Kidney (tissue), 14 donors: ENCODE data around the gene FLG2. TPM values are rescaled to one million over a fixed set of nuclear protein-coding genes. Genes with fewer than 3 reads are reported as not detected.

Source experiments
- DNase-seq, 5 donors: peaks; one replicate each; pipeline ENCODE4 v3.0.0-alpha.2; 2013 to 2020
- FAIRE-seq: peaks from 2 replicates; lab custom pipeline; 2012; peaks lifted over from hg19 to GRCh38; lab: Jason Lieb, UNC
- H3K27ac ChIP-seq, 2 donors: one replicate each; pipeline ENCODE4 v1.7.0; 2013; ENCODE audit warnings: low read depth in 2 of 2, low read length in 2 of 2, inconsistent platforms in 1 of 2
- H3K27me3 ChIP-seq: one replicate; pipeline ENCODE4 v1.7.1; 2013; ENCODE audit warnings: low read length, inconsistent platforms; ENCODE audit not compliant: control insufficient read depth, insufficient read depth
- H3K36me3 ChIP-seq, 3 donors: one replicate each; pipeline versions ENCODE4 v1.7.0 to v1.7.1; 2013; ENCODE audit warnings: low read length in 3 of 3, control low read depth in 1 of 3, inconsistent platforms in 1 of 3; ENCODE audit not compliant: insufficient read depth in 3 of 3, control insufficient read depth in 2 of 3
- H3K4me1 ChIP-seq, 3 donors: one replicate each; pipeline versions ENCODE4 v1.7.0 to v1.7.1; 2013; ENCODE audit warnings: low read length in 3 of 3, inconsistent platforms in 1 of 3, low read depth in 1 of 3; ENCODE audit not compliant: control insufficient read depth in 2 of 3, insufficient read depth in 2 of 3
- H3K4me3 ChIP-seq, 3 donors: one replicate each; pipeline versions ENCODE4 v1.7.0 to v1.8.1; 2013; ENCODE audit warnings: low read length in 3 of 3, control low read depth in 1 of 3, inconsistent platforms in 1 of 3
- H3K9ac ChIP-seq, 3 donors: one replicate each; pipeline versions ENCODE4 v1.7.0 to v1.7.1; 2013; ENCODE audit warnings: low read length in 3 of 3, control low read depth in 1 of 3, inconsistent platforms in 1 of 3
- H3K9me3 ChIP-seq, 3 donors: one replicate each; pipeline versions ENCODE4 v1.7.0 to v1.7.1; 2013; ENCODE audit warnings: low read length in 3 of 3, control low read depth in 1 of 3, inconsistent platforms in 1 of 3; ENCODE audit not compliant: control insufficient read depth in 2 of 3, insufficient read depth in 1 of 3
- intact Hi-C: fragments of 100-400 bp; cut with DNase I; formaldehyde crosslinking; loops from one replicate; pipeline ENCODE4 v1.11.1; 2022
- polyA plus RNA-seq: library from polyadenylated mRNA; stranded (reverse); fragments of 350-450 nt; fragmentation: Illumina TruSeq; extraction: RNeasy Lipid Tissue Mini Kit (QIAGEN cat#74804); gene quantifications from one replicate; pipeline ENCODE4 v1.2.3, GENCODE V29; 2014; ENCODE audit warnings: low read depth, low replicate concordance; ENCODE audit not compliant: insufficient read depth
- total RNA-seq: library from RNA; stranded (reverse); fragmentation: NEBNext Ultra II Directional; extraction: Animal tissue kit (Norgen Biotek cat#: 25700); gene quantifications from one replicate; pipeline ENCODE4 v1.2.1, GENCODE V29; 2021
- TF ChIP-seq, protein P1 (sequence below): IDR thresholded peaks from 3 replicates; pipeline ENCODE4 v1.5.1; 2012; ENCODE audit warnings: mild to moderate bottlenecking, moderate library complexity, borderline replicate concordance; ENCODE audit not compliant: insufficient read depth; ENCODE audit errors: extremely low read depth
- donor health status: control.
- donor health status: control.
- donor health status: control.
- donor health status: control.
- donor health status: control.
- donor health status: DM: yes; HTN: yes; CAD: no.
- donor health status: Normal renal cell carcinoma (clear cell type).

Gene FLG2
- total and polyA plus RNA-seq, 2 donors from 2014 or later, result not detected

GRCh38 chr1:152367436-152367835 lies 7.6 kb upstream of the FLG2 start:
- Histone ChIP-seq H3K9me3 (no peaks in the 10 kb centered on the region), H3K9ac (no peak overlapping the region), H3K4me1 (no peaks in the 10 kb centered on the region), H3K27ac (no peak overlapping the region), H3K4me3 (no peak overlapping the region), H3K36me3 (no peaks in the 10 kb centered on the region), H3K27me3 (no peaks in the 10 kb centered on the region)
- FAIRE-seq (no peak), DNase-seq (no peak)
- intact Hi-C loops, result no loop called here
- TF ChIP-seq, protein P1, sequence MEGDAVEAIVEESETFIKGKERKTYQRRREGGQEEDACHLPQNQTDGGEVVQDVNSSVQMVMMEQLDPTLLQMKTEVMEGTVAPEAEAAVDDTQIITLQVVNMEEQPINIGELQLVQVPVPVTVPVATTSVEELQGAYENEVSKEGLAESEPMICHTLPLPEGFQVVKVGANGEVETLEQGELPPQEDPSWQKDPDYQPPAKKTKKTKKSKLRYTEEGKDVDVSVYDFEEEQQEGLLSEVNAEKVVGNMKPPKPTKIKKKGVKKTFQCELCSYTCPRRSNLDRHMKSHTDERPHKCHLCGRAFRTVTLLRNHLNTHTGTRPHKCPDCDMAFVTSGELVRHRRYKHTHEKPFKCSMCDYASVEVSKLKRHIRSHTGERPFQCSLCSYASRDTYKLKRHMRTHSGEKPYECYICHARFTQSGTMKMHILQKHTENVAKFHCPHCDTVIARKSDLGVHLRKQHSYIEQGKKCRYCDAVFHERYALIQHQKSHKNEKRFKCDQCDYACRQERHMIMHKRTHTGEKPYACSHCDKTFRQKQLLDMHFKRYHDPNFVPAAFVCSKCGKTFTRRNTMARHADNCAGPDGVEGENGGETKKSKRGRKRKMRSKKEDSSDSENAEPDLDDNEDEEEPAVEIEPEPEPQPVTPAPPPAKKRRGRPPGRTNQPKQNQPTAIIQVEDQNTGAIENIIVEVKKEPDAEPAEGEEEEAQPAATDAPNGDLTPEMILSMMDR, result no peak

- no peak overlapping the region for H3K27ac ChIP-seq
- peaks cover 0 to 2% (median 0%) of the 10 kb centered on the region in 3 donors for H3K36me3 ChIP-seq
- H3K4me1 ChIP-seq, result no peaks in the 10 kb centered on the region
- TF ChIP-seq, protein P1, result no peak
- H3K9ac ChIP-seq, result no peak overlapping the region
- FAIRE-seq, result no peak
- no peak for DNase-seq
- no peak overlapping the region for H3K4me3 ChIP-seq
- intact Hi-C loops, result no loop called here
- no peaks in the 10 kb centered on the region for H3K27me3 ChIP-seq
- peaks cover 0 to 1% (median 0%) of the 10 kb centered on the region in 3 donors for H3K9me3 ChIP-seq
These were observed 3.1 kb downstream of the FLG2 start for GRCh38 chr1:152356736-152357135.

GRCh38 chr1:152349611-152350010 lies 10.2 kb downstream of the FLG2 start:
- H3K4me3 ChIP-seq, result no peak overlapping the region
- H3K27ac ChIP-seq, result no peak overlapping the region
- intact Hi-C loops, result no loop called here
- no peak overlapping the region for H3K9ac ChIP-seq
- FAIRE-seq, result no peak
- H3K9me3 ChIP-seq, result peaks cover 0 to 1% (median 0%) of the 10 kb centered on the region in 3 donors
- TF ChIP-seq, protein P1, result no peak
- peaks cover 0 to 2% (median 0%) of the 10 kb centered on the region in 3 donors for H3K36me3 ChIP-seq
- DNase-seq, result no peak
- no peaks in the 10 kb centered on the region for H3K4me1 ChIP-seq
- H3K27me3 ChIP-seq, result no peaks in the 10 kb centered on the region

DNA sequence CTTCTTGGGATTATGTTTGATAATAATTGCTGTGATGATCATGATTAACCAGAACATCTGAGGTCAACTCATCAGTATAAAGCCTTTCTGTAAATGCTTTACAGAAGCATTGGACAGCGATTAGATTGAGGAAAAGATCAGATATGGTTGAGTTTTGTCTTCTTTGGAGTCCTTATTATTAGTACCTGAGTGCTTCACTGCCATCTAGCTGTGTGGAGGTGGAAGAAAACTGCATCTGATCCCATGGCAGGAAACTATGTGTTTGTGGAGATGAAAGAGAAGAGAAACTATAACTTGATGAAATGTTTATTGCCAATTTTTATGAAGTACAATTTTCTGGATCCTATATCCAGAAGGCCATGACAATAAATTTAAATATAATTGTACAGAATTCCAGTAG lies 11.4 kb downstream of the FLG2 start:
- H3K4me3 ChIP-seq, result no peak overlapping the region
- peaks cover 0 to 2% (median 0%) of the 10 kb centered on the region in 3 donors for H3K36me3 ChIP-seq
- FAIRE-seq, result no peak
- H3K9ac ChIP-seq, result no peak overlapping the region
- H3K4me1 ChIP-seq, result no peaks in the 10 kb centered on the region
- TF ChIP-seq, protein P1, result no peak
- no peak for DNase-seq
- H3K27me3 ChIP-seq, result no peaks in the 10 kb centered on the region
- no peak overlapping the region for H3K27ac ChIP-seq
- intact Hi-C loops, result no loop called here
- H3K9me3 ChIP-seq, result no peaks in the 10 kb centered on the region
